ACC112 (cell line): Measurements from ENCODE around the gene FBXO41.

Source experiments
- H2AFZ ChIP-seq: fragments of 200-600 bp; sonication (generic); one replicate; pipeline ENCODE4 v1.6.0; 2017; ENCODE audit warnings: antibody characterized with exemption, low read length; ENCODE audit not compliant: unreplicated experiment
- H3K27ac ChIP-seq: fragments of 200-600 bp; sonication (generic); 2 replicates; pipeline ENCODE4 v1.5.1; 2014; ENCODE audit warnings: low read depth, mild to moderate bottlenecking, antibody characterized with exemption, low read length, moderate library complexity
- H3K27me3 ChIP-seq: fragments of 200-600 bp; sonication (generic); 2 replicates; pipeline ENCODE4 v1.6.1; 2014; ENCODE audit warnings: mild to moderate bottlenecking, antibody characterized with exemption, low read length, moderate library complexity, mixed read lengths; ENCODE audit not compliant: insufficient read depth
- H3K36me3 ChIP-seq: fragments of 200-600 bp; sonication (generic); 2 replicates; pipeline ENCODE4 v1.6.1; 2016; ENCODE audit warnings: mild to moderate bottlenecking, antibody characterized with exemption, low read length, moderate library complexity, mixed read lengths; ENCODE audit not compliant: insufficient read depth
- H3K4me1 ChIP-seq: fragments of 200-600 bp; sonication (generic); one replicate; pipeline ENCODE4 v1.6.1; 2016; ENCODE audit warnings: low read length, mixed read lengths; ENCODE audit not compliant: insufficient read depth, unreplicated experiment, control insufficient read depth
- H3K4me3 ChIP-seq: fragments of 200-600 bp; sonication (generic); 2 replicates; pipeline ENCODE4 v1.5.1; 2014; ENCODE audit warnings: mild to moderate bottlenecking, low read depth, low read length
- H3K79me2 ChIP-seq: fragments of 200-600 bp; sonication (generic); one replicate; pipeline ENCODE4 v1.6.0; 2016; ENCODE audit warnings: low read length; ENCODE audit not compliant: control insufficient read depth, unreplicated experiment, insufficient read depth

Gene FBXO41

GRCh38 chr2:73225513-73226360, 58.5 kb downstream of the FBXO41 start:
- no peaks in the 10 kb centered on the region for H3K79me2 ChIP-seq
- H2AFZ ChIP-seq, result no peak overlapping the region
- no peak overlapping the region for H3K4me3 ChIP-seq
- no peaks in the 10 kb centered on the region for H3K27me3 ChIP-seq
- no peak overlapping the region for H3K27ac ChIP-seq
- no peaks in the 10 kb centered on the region for H3K4me1 ChIP-seq
- 0 out of 2 replicates have a peak, but pooled peaks cover 3% of the 10 kb centered on the region for H3K36me3 ChIP-seq

- no peak overlapping the region for H2AFZ ChIP-seq
Measured at GRCh38 chr2:73223821-73224220, 60.5 kb downstream of the FBXO41 start.

GRCh38 chr2:73218298-73218697, 66.0 kb downstream of the FBXO41 start:
- H3K27ac ChIP-seq, result no peak overlapping the region
- H3K4me1 ChIP-seq, result peaks cover 33% of the 10 kb centered on the region
- H3K36me3 ChIP-seq, result 0 out of 2 replicates have a peak, but pooled peaks cover 3% of the 10 kb centered on the region
- H3K4me3 ChIP-seq, result no peak overlapping the region
- no peaks in the 10 kb centered on the region for H3K27me3 ChIP-seq
- H3K79me2 ChIP-seq, result peaks cover 27% of the 10 kb centered on the region
- H2AFZ ChIP-seq, result no peak overlapping the region

More at GRCh38 chr2:73223821-73224220, 60.5 kb downstream of the FBXO41 start:
- peaks cover 4% of the 10 kb centered on the region for H3K79me2 ChIP-seq
- no peak overlapping the region for H3K4me3 ChIP-seq
- no peak overlapping the region for H3K27ac ChIP-seq
- H3K4me1 ChIP-seq, result peaks cover under 1% of the 10 kb centered on the region
- H3K36me3 ChIP-seq, result 0 out of 2 replicates have a peak, but pooled peaks cover 3% of the 10 kb centered on the region
- no peaks in the 10 kb centered on the region for H3K27me3 ChIP-seq

DNA sequence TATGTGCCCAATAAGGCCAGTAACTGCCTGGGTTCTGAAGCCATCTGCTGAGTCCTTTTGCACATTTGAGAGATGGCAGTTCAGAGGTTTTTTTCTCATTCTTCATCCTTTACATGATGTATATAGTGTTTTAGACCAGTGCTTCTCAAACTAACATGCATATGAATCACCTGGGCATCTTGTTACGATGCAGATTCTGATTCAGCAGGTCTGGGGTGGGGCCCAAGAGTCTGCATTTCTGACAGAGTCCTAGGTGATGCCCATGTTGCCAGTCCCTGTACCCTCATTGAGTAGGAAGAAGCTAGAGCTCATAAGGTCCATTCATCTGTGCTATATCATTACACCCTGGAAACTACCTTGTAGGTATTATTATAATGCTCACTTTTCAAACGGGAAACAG, 66.5 kb downstream of the FBXO41 start:
- H2AFZ ChIP-seq, result no peak overlapping the region
- H3K27ac ChIP-seq, result no peak overlapping the region
- no peak overlapping the region for H3K4me3 ChIP-seq
- no peaks in the 10 kb centered on the region for H3K27me3 ChIP-seq
- H3K36me3 ChIP-seq, result 0 out of 2 replicates have a peak, but pooled peaks cover 2% of the 10 kb centered on the region
- peaks cover 37% of the 10 kb centered on the region for H3K4me1 ChIP-seq
- peaks cover 27% of the 10 kb centered on the region for H3K79me2 ChIP-seq

DNA sequence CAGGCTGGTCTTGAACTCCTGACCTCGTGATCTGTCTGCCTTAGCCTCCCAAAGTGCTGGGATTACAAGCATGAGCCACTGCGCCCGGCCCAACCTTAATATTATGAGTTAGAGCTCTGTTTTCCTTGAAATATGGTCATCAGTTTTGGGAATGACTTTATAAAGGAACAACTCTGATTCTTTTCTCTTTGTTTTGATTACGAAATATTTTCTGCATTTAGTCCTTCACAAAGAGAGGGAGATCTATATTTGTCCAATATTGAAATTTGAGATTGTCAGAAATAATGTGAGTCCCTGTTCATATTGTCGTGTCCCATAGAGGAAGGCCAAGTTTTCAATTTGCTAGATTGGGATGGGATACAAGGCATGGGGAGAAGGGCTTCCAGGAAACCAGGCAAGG, 67.1 kb downstream of the FBXO41 start:
- peaks cover 40% of the 10 kb centered on the region for H3K4me1 ChIP-seq
- H3K4me3 ChIP-seq, result no peak overlapping the region
- peaks cover 27% of the 10 kb centered on the region for H3K79me2 ChIP-seq
- no peak overlapping the region for H3K27ac ChIP-seq
- H2AFZ ChIP-seq, result no peak overlapping the region
- no peaks in the 10 kb centered on the region for H3K36me3 ChIP-seq
- H3K27me3 ChIP-seq, result no peaks in the 10 kb centered on the region

GRCh38 chr2:73215254-73215653, 69.0 kb downstream of the FBXO41 start:
- Histone ChIP-seq H3K36me3 (no peaks in the 10 kb centered on the region), H3K27me3 (no peaks in the 10 kb centered on the region), H3K79me2 (peaks cover 27% of the 10 kb centered on the region), H3K4me3 (peak overlapping the region; percentile 85), H2AFZ (no peak overlapping the region), H3K27ac (peak overlapping the region; percentile 71; the same call in 1 of the 2 replicates), H3K4me1 (peaks cover 40% of the 10 kb centered on the region)

GRCh38 chr2:73214120-73215035, 69.9 kb downstream of the FBXO41 start, which contains the start of gene SMYD5:
TSS of gene SMYD5 (plus strand) at chr2:73214245. CDS start at chr2:73214267, 22 bp downstream.
- Histone ChIP-seq H3K27me3 (no peaks in the 10 kb centered on the region), H3K36me3 (no peaks in the 10 kb centered on the region), H3K4me3 (peak within 1 kb of the TSS; percentile 85), H3K79me2 (peaks cover 27% of the 10 kb centered on the region), H2AFZ (peak within 1 kb of the TSS; percentile 74), H3K27ac (peak within 1 kb of the TSS; percentile 71), H3K4me1 (peaks cover 40% of the 10 kb centered on the region)

GRCh38 chr2:73212448-73213176, 71.7 kb downstream of the FBXO41 start:
- H3K36me3 ChIP-seq, result no peaks in the 10 kb centered on the region
- no peak overlapping the region for H2AFZ ChIP-seq
- no peaks in the 10 kb centered on the region for H3K27me3 ChIP-seq
- no peak overlapping the region for H3K27ac ChIP-seq
- peaks cover 27% of the 10 kb centered on the region for H3K4me1 ChIP-seq
- peaks cover 20% of the 10 kb centered on the region for H3K79me2 ChIP-seq
- H3K4me3 ChIP-seq, result no peak overlapping the region

- no peaks in the 10 kb centered on the region for H3K27me3 ChIP-seq
Measured at GRCh38 chr2:73212098-73212447, 72.2 kb downstream of the FBXO41 start.

GRCh38 chr2:73210696-73211095, 73.6 kb downstream of the FBXO41 start:
- H3K4me1 ChIP-seq, result peaks cover 18% of the 10 kb centered on the region
- H3K4me3 ChIP-seq, result no peak overlapping the region
- no peak overlapping the region for H2AFZ ChIP-seq
- no peaks in the 10 kb centered on the region for H3K36me3 ChIP-seq
- H3K27me3 ChIP-seq, result peaks cover 9% of the 10 kb centered on the region; the same call in 1 of the 2 replicates
- H3K27ac ChIP-seq, result no peak overlapping the region
- peaks cover 12% of the 10 kb centered on the region for H3K79me2 ChIP-seq

More at GRCh38 chr2:73212098-73212447, 72.2 kb downstream of the FBXO41 start:
- peaks cover 16% of the 10 kb centered on the region for H3K79me2 ChIP-seq
- no peak overlapping the region for H3K27ac ChIP-seq
- no peak overlapping the region for H2AFZ ChIP-seq
- no peaks in the 10 kb centered on the region for H3K36me3 ChIP-seq
- peaks cover 21% of the 10 kb centered on the region for H3K4me1 ChIP-seq
- H3K4me3 ChIP-seq, result no peak overlapping the region
